Stimulated activated CD8-positive, alpha-beta memory T cell treated with anti-CD3 and anti-CD28 coated beads, Interleukin-4, amount 100 ng/mL, for 48 hours (primary cell): Measurements from ENCODE around the gene MED20.
A peak's percentile ranks its signal among the peaks of the same experiment; 100 is the strongest.

Experiments used
- DNase-seq: peaks from one replicate; pipeline ENCODE4 v3.0.0-alpha.2; 2020

Gene MED20

GRCh38 chr6:41900861-41901260 is 20.1 kb downstream of the MED20 start:
- no peak for DNase-seq

- DNase-seq = no peak
Measured at GRCh38 chr6:41896281-41896680, 24.7 kb downstream of the MED20 start.

- DNase-seq = peak; percentile 96
Measured at GRCh38 chr6:41895300-41896233, 25.4 kb downstream of the MED20 start, which contains the start of gene USP49. Gene USP49 (minus strand): TSS chr6:41895375. CDS start chr6:41806983, 88,392 bp downstream.

GRCh38 chr6:41894366-41895299 is 26.3 kb downstream of the MED20 start:
- DNase-seq = no peak

- no peak for DNase-seq
Measured at GRCh38 chr6:41892921-41893564, 27.9 kb downstream of the MED20 start.

GRCh38 chr6:41887331-41887751 is 33.6 kb downstream of the MED20 start:
- DNase-seq = no peak

GRCh38 chr6:41885930-41886329 is 35.0 kb downstream of the MED20 start:
- no peak for DNase-seq

GRCh38 chr6:41884957-41885356 is 36.0 kb downstream of the MED20 start:
- no peak for DNase-seq

- DNase-seq = no peak
Measured at GRCh38 chr6:41881506-41881905, 39.4 kb downstream of the MED20 start.

GRCh38 chr6:41878961-41879405 is 42.0 kb downstream of the MED20 start:
- no peak for DNase-seq

- DNase-seq = no peak
Measured at GRCh38 chr6:41878246-41878645, 42.7 kb downstream of the MED20 start.

GRCh38 chr6:41877051-41877680 is 43.8 kb downstream of the MED20 start:
- no peak for DNase-seq

- no peak for DNase-seq
Measured at GRCh38 chr6:41874741-41875140, 46.2 kb downstream of the MED20 start.

- no peak for DNase-seq
Measured at GRCh38 chr6:41872147-41872546, 48.8 kb downstream of the MED20 start.

GRCh38 chr6:41871691-41872090 is 49.2 kb downstream of the MED20 start:
- no peak for DNase-seq

- DNase-seq = no peak
Measured at GRCh38 chr6:41859356-41859755, 61.6 kb downstream of the MED20 start.

GRCh38 chr6:41858703-41859102 is 62.2 kb downstream of the MED20 start:
- no peak for DNase-seq
